SJCRH30 (cell line): Measurements from ENCODE around the gene DENND1A. TPM values are rescaled to one million over a fixed set of nuclear protein-coding genes. Genes with fewer than 3 reads are reported as not detected.
"Not testable (repeated sequence)": the region's sequence is repeated elsewhere in the genome, so short reads cannot be mapped to it uniquely, and the experiment has no call there.

Experiments
- DNase-seq, 2 experiments: peaks; one replicate each; pipeline ENCODE4 v3.0.0-alpha.2; 2015 to 2020
- H3K27ac ChIP-seq: fragments of 250-450 bp; sonication (Bioruptor Pico); 2 replicates; pipeline ENCODE4 v1.5.1; 2020; ENCODE audit warnings: mild to moderate bottlenecking, moderate library complexity
- H3K27me3 ChIP-seq: fragments of 250-450 bp; sonication (Bioruptor Pico); 2 replicates; pipeline ENCODE4 v1.5.1; 2020; ENCODE audit warnings: mild to moderate bottlenecking, moderate library complexity
- H3K36me3 ChIP-seq: fragments of 250-450 bp; sonication (Bioruptor Pico); 2 replicates; pipeline ENCODE4 v1.5.1; 2020; ENCODE audit warnings: mild to moderate bottlenecking, moderate library complexity
- H3K4me1 ChIP-seq: fragments of 250-450 bp; sonication (Bioruptor Pico); 2 replicates; pipeline ENCODE4 v1.5.1; 2020; ENCODE audit warnings: mild to moderate bottlenecking, moderate library complexity
- H3K4me3 ChIP-seq: fragments of 250-450 bp; sonication (Bioruptor Pico); 2 replicates; pipeline ENCODE4 v1.5.1; 2020; ENCODE audit warnings: mild to moderate bottlenecking, moderate library complexity
- H3K9me3 ChIP-seq: fragments of 250-450 bp; sonication (Bioruptor Pico); replicated peaks from 2 replicates; pipeline ENCODE4 v1.5.1; 2020; ENCODE audit warnings: mild to moderate bottlenecking, moderate library complexity
- total RNA-seq: library from RNA; depleted of rRNA; stranded (reverse); fragments of >200 nt; shearing (Covaris generic); gene quantifications from 2 replicates; pipeline ENCODE4 v1.2.3, GENCODE V29; 2014

The DENND1A gene
- total RNA-seq, 1 experiment from 2014 or later, result 41.3 TPM

DNA sequence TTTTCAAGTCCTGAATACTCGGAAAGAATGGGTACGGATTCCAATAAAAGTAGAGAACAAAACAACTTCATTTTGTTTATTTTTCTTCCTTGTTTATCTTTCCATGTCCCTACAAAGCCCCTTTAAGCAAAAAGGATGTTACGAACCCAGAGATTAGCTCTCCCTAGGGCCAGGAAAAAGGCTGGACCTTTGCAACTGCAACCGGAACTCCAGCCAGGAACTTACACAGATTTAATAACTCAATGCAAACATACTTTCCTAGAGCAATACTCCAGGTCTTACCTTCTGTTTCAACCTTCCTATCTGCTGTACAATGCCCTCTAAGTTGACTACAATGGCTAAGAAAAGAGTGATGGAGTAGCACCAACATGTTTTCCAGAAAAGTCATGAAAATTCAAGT lies 7.0 kb downstream of the DENND1A start:
- no peak overlapping the region for H3K4me3 ChIP-seq
- no peak for DNase-seq
- no peaks in the 10 kb centered on the region for H3K4me1 ChIP-seq
- H3K27ac ChIP-seq, result no peak overlapping the region
- no peaks in the 10 kb centered on the region for H3K36me3 ChIP-seq
- H3K9me3 ChIP-seq, result 0 out of 2 replicates have a peak, but pooled peaks cover 6% of the 10 kb centered on the region
- H3K27me3 ChIP-seq, result no peaks in the 10 kb centered on the region

DNA sequence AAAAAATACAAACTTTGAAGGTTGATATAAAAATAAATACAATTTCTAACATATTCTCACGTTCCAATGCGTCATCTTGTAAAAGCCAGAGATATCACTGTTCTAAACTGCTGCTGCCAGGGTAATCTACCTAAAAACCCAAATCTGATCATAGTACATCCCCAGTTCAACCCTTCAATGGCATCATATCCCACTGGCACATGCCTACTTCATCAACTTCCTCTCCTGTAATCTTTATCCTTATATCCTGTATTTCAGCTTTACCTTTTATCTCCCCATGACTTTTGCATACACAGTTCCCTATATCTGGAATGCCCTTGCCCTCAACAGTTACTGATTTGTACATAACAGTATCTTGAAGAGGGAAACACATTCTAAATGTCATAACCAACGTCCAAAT lies 7.5 kb downstream of the DENND1A start:
- Histone ChIP-seq H3K4me1 (no peaks in the 10 kb centered on the region), H3K27ac (no peak overlapping the region), H3K4me3 (no peak overlapping the region), H3K27me3 (no peaks in the 10 kb centered on the region), H3K36me3 (no peaks in the 10 kb centered on the region), H3K9me3 (0 out of 2 replicates have a peak, but pooled peaks cover 6% of the 10 kb centered on the region)
- no peak for DNase-seq

DNA sequence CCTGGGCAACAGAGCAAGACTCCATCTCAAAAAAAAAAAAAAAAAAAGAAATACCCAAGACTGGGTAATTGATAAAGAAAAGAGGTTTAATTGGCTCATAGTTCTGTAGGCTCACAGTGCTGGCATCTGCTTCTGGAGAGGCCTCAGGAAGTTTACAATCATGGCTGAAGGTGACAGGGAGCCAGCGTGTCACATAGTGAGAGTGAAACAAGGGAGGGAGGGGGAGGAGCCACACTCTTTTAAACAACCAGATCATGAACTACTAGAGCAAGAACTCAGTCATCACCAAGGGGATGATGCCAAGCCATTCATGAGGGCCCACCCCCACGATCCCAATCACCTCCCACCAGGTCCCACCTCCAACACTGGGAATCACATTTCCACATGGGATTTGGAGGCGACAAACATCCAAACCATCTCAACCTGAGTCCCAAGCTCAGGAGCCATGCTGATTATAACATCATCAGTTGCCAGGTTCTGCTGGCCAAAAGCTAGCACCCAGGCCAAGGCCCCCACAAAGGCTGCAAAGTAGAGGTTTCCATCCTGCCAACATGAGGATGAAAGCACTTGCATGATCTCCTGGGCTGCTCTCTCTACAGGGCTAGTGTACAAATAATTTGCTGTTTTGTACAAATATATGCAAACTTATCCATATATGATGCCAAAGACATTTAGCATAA lies 15.3 kb downstream of the DENND1A start:
- H3K27ac ChIP-seq, result no peak overlapping the region
- no peaks in the 10 kb centered on the region for H3K4me1 ChIP-seq
- H3K9me3 ChIP-seq, result no peaks in the 10 kb centered on the region
- no peak overlapping the region for H3K4me3 ChIP-seq
- no peaks in the 10 kb centered on the region for H3K36me3 ChIP-seq
- no peaks in the 10 kb centered on the region for H3K27me3 ChIP-seq
- no peak for DNase-seq

DNA sequence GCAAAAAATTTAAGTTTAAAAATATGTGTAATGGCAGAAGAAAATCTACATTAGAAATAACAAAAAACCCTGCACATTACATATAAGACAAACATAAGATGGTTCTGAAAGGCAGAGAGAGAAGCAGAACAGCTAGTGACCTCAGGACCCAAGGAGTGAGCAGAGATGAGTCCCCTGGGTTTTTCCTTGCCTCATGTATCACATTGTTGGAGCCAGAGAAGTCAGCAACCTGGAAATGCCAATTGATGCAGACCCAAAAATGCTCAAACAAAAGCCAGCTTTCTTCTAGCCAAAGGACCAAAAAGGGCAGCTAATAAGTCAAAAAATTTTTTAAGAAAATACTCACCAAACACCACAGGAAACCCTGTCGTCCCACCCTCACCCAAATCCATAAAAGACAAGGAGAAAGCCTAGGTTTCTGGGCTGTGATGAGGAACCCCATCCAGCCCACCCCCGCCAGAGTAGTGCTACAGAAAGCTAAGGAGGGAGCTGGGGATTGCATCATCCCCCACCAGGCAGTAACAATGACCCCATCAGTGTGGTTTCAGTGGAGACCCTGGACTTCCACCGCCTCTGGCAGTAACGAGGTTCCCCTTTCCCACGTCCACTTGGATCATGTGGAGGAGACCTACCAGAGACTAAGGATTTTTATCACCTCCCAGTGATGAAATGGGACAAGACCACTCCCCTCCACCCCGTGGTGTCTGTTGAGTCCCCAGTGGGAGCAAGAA lies 17.6 kb downstream of the DENND1A start:
- Histone ChIP-seq H3K9me3 (0 out of 2 replicates have a peak, but pooled peaks cover 5% of the 10 kb centered on the region), H3K36me3 (no peaks in the 10 kb centered on the region), H3K27me3 (no peaks in the 10 kb centered on the region), H3K4me1 (no peaks in the 10 kb centered on the region), H3K4me3 (no peak overlapping the region), H3K27ac (no peak overlapping the region)
- DNase-seq, result no peak

DNA sequence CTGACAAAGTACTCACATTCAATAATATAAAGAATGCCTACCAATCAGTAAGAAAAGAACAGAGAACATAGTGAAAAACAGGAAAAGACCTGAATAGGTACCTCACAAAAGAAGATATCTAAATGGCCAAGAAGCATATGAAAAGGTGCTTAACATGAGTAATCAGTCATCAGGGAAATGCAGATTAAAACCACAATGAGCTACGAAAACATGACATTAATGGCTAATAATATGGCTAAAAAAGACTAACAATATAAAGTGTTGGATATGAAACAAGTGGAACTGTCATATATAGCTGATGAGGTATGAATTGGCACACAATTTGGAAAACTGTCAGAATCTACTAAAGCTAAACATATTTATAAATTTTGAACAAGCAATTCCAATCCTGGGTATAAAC lies 18.9 kb downstream of the DENND1A start:
- Histone ChIP-seq H3K4me1 (no peaks in the 10 kb centered on the region), H3K36me3 (no peaks in the 10 kb centered on the region), H3K4me3 (no peak overlapping the region), H3K27ac (no peak overlapping the region), H3K9me3 (0 out of 2 replicates have a peak, but pooled peaks cover 5% of the 10 kb centered on the region), H3K27me3 (no peaks in the 10 kb centered on the region)
- no peak for DNase-seq

DNA sequence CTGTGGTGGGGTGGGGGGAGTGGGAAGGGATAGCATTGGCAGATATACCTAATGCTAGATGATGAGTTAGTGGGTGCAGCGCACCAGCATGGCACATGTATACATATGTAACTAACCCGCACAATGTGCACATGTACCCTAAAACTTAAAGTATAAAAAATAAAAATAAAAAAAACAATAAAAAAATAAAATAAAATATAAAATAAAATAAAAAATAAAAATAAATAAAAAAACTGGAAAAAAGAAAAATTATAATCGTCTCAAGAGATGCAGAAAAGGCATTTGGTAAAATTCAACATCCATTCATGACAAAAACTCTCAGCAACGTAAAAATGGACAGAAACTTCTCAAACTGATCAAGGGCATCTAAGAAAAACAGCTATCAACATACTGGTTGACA lies 20.7 kb downstream of the DENND1A start:
- not testable (repeated sequence) for H3K27ac ChIP-seq, H3K4me1 ChIP-seq, H3K4me3 ChIP-seq, DNase-seq, H3K36me3 ChIP-seq, H3K9me3 ChIP-seq, H3K27me3 ChIP-seq

DNA sequence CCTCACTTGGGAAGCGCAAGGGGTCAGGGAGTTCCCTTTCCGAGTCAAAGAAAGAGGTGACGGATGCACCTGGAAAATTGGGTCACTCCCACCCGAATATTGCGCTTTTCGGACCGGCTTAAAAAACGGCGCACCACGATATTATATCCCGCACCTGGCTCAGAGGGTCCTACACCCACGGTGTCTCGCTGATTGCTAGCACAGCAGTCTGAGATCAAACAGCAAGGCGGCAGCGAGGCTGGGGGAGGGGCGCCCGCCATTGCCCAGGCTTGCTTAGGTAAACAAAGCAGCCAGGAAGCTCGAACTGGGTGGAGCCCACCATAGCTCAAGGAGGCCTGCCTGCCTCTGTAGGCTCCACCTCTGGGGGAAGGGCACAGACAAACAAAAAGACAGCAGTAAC lies 26.4 kb downstream of the DENND1A start:
- H3K27me3 ChIP-seq, H3K4me3 ChIP-seq, H3K36me3 ChIP-seq, H3K27ac ChIP-seq, H3K4me1 ChIP-seq, DNase-seq: not testable (repeated sequence)
- peaks cover 10% of the 10 kb centered on the region; the same call in 1 of the 2 replicates for H3K9me3 ChIP-seq

DNA sequence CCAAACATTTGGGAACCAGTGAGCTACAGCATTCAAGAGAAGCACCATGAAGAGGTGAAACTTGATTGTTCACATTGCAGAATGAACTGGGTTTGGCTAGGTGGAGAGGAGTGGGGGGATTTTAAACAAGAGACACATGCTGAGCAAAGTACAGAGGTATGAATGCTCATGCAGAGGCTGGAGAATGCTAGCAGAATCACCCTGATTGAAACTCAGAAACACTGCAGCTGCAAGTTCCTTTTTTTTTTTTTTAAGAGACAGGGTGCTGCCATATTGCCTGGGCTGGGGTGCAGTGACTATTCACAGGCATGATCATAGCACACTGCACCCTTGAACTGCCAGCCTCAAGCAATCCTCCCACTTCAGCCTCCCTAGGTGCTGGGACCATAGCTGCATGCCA lies 35.1 kb downstream of the DENND1A start:
- DNase-seq, result no peak
- Histone ChIP-seq H3K4me3 (no peak overlapping the region), H3K36me3 (no peaks in the 10 kb centered on the region), H3K9me3 (no peaks in the 10 kb centered on the region), H3K27me3 (no peaks in the 10 kb centered on the region), H3K27ac (no peak overlapping the region), H3K4me1 (no peaks in the 10 kb centered on the region)

DNA sequence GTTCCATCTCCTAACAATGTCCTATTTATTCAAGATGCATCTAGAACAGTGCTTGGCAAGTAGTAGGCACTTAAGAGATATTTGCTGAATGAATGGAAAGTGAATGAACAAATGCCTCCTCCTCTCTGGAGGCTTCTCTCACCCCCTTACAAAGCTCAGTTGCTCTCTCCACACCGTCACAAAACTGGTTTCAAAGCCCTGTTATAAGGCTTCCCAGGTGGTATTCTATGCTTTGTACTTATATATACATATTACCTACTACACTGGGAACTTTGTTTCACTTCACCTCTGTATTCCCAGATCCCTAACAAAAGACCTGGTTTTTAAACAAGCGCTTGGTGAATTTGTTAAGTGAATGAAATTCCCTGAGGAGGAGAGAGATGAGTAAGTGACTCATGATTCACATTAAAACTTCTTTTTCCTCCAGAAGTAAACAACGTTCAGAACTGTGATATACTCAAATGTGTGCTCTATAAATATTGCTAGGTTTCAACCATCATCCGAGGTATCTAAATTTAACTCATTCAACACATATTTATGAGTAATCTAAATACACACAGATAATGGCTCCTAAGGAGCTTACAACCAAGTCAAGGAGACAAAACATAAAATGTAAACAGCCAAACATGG lies 36.0 kb downstream of the DENND1A start:
- Histone ChIP-seq H3K9me3 (no peaks in the 10 kb centered on the region), H3K27ac (no peak overlapping the region), H3K4me3 (no peak overlapping the region), H3K27me3 (no peaks in the 10 kb centered on the region), H3K4me1 (no peaks in the 10 kb centered on the region), H3K36me3 (no peaks in the 10 kb centered on the region)
- DNase-seq, result no peak

DNA sequence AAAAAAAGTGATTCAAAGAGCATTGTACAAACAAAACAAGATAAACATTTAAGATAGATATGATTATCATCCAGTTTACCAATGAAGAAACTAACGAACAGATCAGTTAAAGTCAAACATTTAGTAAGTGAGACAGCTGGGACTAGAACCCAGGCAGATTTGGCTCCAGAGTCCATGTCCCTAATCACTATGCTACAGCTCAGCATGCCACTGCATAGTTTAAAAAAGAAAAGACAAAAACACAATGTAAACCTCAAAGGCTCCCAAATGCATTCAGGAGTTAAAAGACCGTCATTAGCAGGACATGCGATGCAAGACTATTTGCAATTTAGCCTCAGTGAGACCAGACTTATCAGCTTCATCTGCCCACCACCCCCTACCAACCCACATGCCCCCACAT lies 36.8 kb downstream of the DENND1A start:
- Histone ChIP-seq H3K27ac (no peak overlapping the region), H3K4me1 (no peaks in the 10 kb centered on the region), H3K4me3 (no peak overlapping the region), H3K36me3 (no peaks in the 10 kb centered on the region), H3K27me3 (no peaks in the 10 kb centered on the region), H3K9me3 (no peaks in the 10 kb centered on the region)
- DNase-seq, result no peak

DNA sequence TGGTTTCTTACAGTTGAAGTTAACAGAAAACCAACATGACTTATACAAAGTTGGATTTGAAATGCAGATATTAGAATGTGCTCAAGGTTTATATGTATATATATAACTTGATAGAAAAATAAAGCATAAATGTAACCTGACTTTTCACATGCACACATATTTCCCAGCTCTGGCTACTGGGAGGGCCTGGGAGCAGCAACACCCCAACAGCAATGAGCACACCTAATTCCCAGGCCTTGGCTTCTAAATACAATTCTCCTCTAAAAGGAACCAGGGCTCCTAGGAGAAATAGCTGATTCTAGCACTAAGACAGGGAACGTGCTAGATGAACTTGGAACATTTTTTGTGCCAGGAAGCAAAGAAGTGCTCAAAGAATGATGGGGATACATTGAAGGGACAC lies 42.1 kb downstream of the DENND1A start:
- no peaks in the 10 kb centered on the region for H3K9me3 ChIP-seq
- H3K27ac ChIP-seq, result no peak overlapping the region
- H3K4me3 ChIP-seq, result no peak overlapping the region
- no peaks in the 10 kb centered on the region for H3K36me3 ChIP-seq
- H3K4me1 ChIP-seq, result peaks cover 2% of the 10 kb centered on the region; the same call in 1 of the 2 replicates
- no peaks in the 10 kb centered on the region for H3K27me3 ChIP-seq
- DNase-seq, result no peak

DNA sequence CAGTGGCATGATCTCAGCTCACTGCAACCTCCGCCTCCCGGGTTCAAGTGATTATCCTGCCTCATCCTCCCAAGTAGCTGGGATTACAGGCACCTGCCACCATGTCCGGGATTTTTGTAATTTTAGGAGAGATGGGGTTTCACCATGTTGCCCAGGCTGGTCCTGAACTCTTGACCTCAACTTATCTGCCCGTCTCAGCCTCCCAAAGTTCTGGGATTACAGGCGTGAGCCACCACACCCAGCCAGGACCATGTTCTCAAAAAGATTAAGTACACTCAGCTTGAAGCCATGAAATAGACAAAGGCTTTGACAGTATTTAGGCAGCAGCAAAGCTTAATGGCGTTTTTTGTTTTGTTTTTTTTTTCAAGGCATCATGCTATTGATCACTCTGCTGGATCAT lies 44.1 kb downstream of the DENND1A start:
- not testable (repeated sequence) for H3K27me3 ChIP-seq, H3K9me3 ChIP-seq, DNase-seq, H3K4me3 ChIP-seq, H3K4me1 ChIP-seq, H3K36me3 ChIP-seq, H3K27ac ChIP-seq

DNA sequence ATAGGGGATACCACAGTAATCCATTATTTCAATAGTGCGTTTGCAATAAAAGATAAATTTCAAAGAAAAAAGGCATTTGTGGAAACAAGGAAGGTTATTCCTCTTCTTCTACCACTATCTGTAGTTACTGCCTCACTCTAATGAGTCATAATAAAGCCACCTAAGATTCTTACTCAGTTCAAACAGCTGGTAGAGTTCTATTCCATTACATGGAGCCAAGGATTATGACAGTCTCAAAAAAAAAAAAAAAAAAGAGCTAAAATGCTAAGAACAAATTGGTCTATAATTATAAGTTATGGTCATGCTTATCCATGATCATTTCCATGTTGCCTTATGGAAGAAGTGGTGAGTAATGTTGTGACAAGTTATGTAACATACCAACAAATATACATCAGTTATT lies 46.3 kb downstream of the DENND1A start:
- H3K27me3 ChIP-seq, result no peaks in the 10 kb centered on the region
- no peaks in the 10 kb centered on the region for H3K36me3 ChIP-seq
- H3K27ac ChIP-seq, result no peak overlapping the region
- no peak for DNase-seq
- H3K4me3 ChIP-seq, result no peak overlapping the region
- H3K9me3 ChIP-seq, result no peaks in the 10 kb centered on the region
- peaks cover 2% of the 10 kb centered on the region; the same call in 1 of the 2 replicates for H3K4me1 ChIP-seq

DNA sequence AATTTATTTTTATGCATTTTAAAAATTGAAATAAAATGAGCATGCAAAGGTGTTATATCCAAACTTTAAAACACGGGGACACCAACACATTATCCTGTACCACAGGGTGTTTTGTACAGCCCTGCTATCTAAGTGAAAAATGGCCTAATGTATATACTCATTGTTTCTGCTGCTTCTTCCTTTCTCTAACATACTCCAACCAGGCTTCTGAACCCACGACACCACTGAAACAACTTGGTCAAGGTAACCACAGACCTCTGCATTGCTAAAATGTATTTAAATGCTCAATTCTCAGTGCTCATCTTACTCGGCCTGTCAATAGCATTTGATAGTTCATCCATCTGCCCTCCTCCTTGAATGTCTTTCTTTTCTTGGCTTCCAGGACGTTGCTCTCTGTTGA lies 48.3 kb downstream of the DENND1A start:
- H3K36me3 ChIP-seq, result peaks cover under 1% of the 10 kb centered on the region; the same call in 1 of the 2 replicates
- H3K9me3 ChIP-seq, result no peaks in the 10 kb centered on the region
- DNase-seq, result no peak
- H3K4me1 ChIP-seq, result peaks cover 2% of the 10 kb centered on the region; the same call in 1 of the 2 replicates
- H3K27ac ChIP-seq, result no peak overlapping the region
- H3K4me3 ChIP-seq, result no peak overlapping the region
- H3K27me3 ChIP-seq, result no peaks in the 10 kb centered on the region

DNA sequence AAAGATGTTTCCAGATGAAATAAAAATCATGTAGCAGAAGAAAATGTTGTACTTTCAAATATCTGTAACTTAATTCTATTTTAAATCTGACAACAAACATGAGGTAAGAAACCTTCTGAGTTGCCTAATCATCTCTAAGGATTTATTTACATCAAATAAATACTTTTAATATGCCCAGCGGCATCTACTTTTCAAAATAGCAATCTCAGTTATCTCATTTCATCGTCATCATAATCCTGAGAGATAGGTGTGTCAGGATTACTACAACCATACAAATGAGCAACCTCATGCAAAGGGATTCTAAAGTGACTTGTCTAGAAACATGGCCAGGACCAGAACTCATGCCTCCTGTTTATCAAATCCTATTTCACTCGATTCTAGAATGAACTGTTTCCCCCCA lies 49.5 kb downstream of the DENND1A start:
- Histone ChIP-seq H3K4me1 (peaks cover 2% of the 10 kb centered on the region; the same call in 1 of the 2 replicates), H3K36me3 (peaks cover 2% of the 10 kb centered on the region; the same call in 1 of the 2 replicates), H3K4me3 (no peak overlapping the region), H3K9me3 (no peaks in the 10 kb centered on the region), H3K27me3 (no peaks in the 10 kb centered on the region), H3K27ac (no peak overlapping the region)
- DNase-seq, result no peak
